HCT116 (cell line): ENCODE measurements around the gene SIPA1L3. TPM values are rescaled to one million over a fixed set of nuclear protein-coding genes. Genes with fewer than 3 reads are reported as not detected.

Experiments
- ATAC-seq: fragments of 200-7000 bp; cut with Tn5 transposase; 2 replicates; pipeline ENCODE4 v1.9.1; 2020; ENCODE audit warnings: mild to moderate bottlenecking, moderate library complexity
- BruUV-seq: library from RNA; stranded (reverse); fragments of 400-500 nt; replicated peaks from 2 replicates; lab custom pipeline; 2021; lab: Mats Ljungman, UMichigan
- CTCF ChIA-PET: fragments of 300-600 bp; sonication (Branson Sonifier 250); formaldehyde crosslinking; loops from one replicate; lab custom pipeline; 2021; ENCODE audit warnings: antibody characterized with exemption; lab: Charles Lee
- POLR2A ChIA-PET: fragments of 300-600, 350-600 bp; sonication (Branson Sonifier 250); formaldehyde crosslinking; loops from one replicate; lab custom pipeline; 2021; ENCODE audit warnings: antibody characterized with exemption; lab: Charles Lee
- RAD21 ChIA-PET, 2 experiments: fragments of 300-600 bp; sonication (Branson Sonifier 250); formaldehyde crosslinking; loops; one replicate each; lab custom pipeline; 2023; ENCODE audit warnings: low total read pairs in 2 of 2; ENCODE audit not compliant: uncharacterized antibody in 2 of 2, unreplicated experiment in 2 of 2, low non-redundant PET in 1 of 2; lab: Charles Lee
- DNase-seq: peaks from one replicate; pipeline ENCODE4 v3.0.0-alpha.2; 2010; ENCODE audit warnings: low read depth, low spot score
- H2AFZ ChIP-seq: fragments of 200-600 bp; shearing (Covaris generic), sonication (generic); 2 replicates; pipeline ENCODE4 v1.6.1; 2017; ENCODE audit warnings: low read depth, mixed run types, mixed read lengths, antibody characterized with exemption, low read length; ENCODE audit not compliant: poor library complexity, severe bottlenecking
- H3K27ac ChIP-seq: 2 replicates; pipeline ENCODE4 v1.5.1; 2012; ENCODE audit warnings: low read depth, low read length
- H3K27me3 ChIP-seq: fragments of 200-600 bp; sonication (generic); 2 replicates; pipeline ENCODE4 v1.6.1; 2016; ENCODE audit warnings: mixed run types, low read length, mixed read lengths; ENCODE audit not compliant: insufficient read depth
- H3K36me3 ChIP-seq, 2 experiments: fragments of 200-500 bp in 1 of 2; fragments of 200-600 bp in 1 of 2; sonication (Bioruptor generic) in 1 of 2; sonication (generic) in 1 of 2; 2 replicates each; pipeline versions ENCODE4 v1.5.1 to v1.6.1; 2014 to 2016; ENCODE audit warnings: low read length in 2 of 2, inconsistent platforms in 1 of 2, mixed read lengths in 1 of 2, mixed run types in 1 of 2; ENCODE audit not compliant: insufficient read depth in 2 of 2, control insufficient read depth in 1 of 2
- H3K4me1 ChIP-seq, 2 experiments: fragments of 200-600 bp in 1 of 2; sonication (generic) in 1 of 2; 2 replicates each; pipeline versions ENCODE4 v1.5.1 to v1.6.1; 2012 to 2017; ENCODE audit warnings: low read length in 2 of 2, inconsistent platforms in 1 of 2, mild to moderate bottlenecking in 1 of 2, mixed read lengths in 1 of 2, mixed run types in 1 of 2, moderate library complexity in 1 of 2; ENCODE audit not compliant: insufficient read depth in 2 of 2, control insufficient read depth in 1 of 2
- H3K4me2 ChIP-seq: fragments of 200-600 bp; sonication (generic); 2 replicates; pipeline ENCODE4 v1.6.1; 2017; ENCODE audit warnings: mixed run types, low read length, mixed read lengths
- H3K4me3 ChIP-seq, 2 experiments: fragments of 200-600 bp in 1 of 2; sonication (generic) in 1 of 2; replicated peaks in 1 of 2; 2 replicates each; pipeline ENCODE4 v1.5.1; 2011 to 2016; ENCODE audit warnings: low read length in 2 of 2, control low read depth in 1 of 2, low read depth in 1 of 2, mild to moderate bottlenecking in 1 of 2, mixed read lengths in 1 of 2, mixed run types in 1 of 2
- H3K79me2 ChIP-seq: fragments of 200-600 bp; sonication (generic); 2 replicates; pipeline ENCODE4 v1.6.1; 2017; ENCODE audit warnings: mild to moderate bottlenecking, mixed run types, low read length, moderate library complexity, mixed read lengths; ENCODE audit not compliant: insufficient read depth
- H3K9ac ChIP-seq: fragments of 200-600 bp; sonication (generic); 2 replicates; pipeline ENCODE4 v1.6.1; 2016; ENCODE audit warnings: low read length, mixed read lengths
- H3K9me2 ChIP-seq: fragments of 200-600 bp; sonication (generic), shearing (Covaris generic); 2 replicates; pipeline ENCODE4 v1.6.1; 2017; ENCODE audit warnings: mixed run types, mild to moderate bottlenecking, moderate library complexity; ENCODE audit not compliant: insufficient read depth
- H3K9me3 ChIP-seq, 2 experiments: fragments of 200-500 bp in 1 of 2; fragments of 200-600 bp in 1 of 2; sonication (Bioruptor generic) in 1 of 2; sonication (generic) in 1 of 2; 2 replicates each; pipeline ENCODE4 v1.6.1; 2014 to 2017; ENCODE audit warnings: low read length in 2 of 2, mixed read lengths in 2 of 2, inconsistent platforms in 1 of 2, low read depth in 1 of 2, mild to moderate bottlenecking in 1 of 2, mixed run types in 1 of 2, moderate library complexity in 1 of 2; ENCODE audit not compliant: control insufficient read depth in 1 of 2, insufficient read depth in 1 of 2
- H4K20me1 ChIP-seq: fragments of 200-600 bp; sonication (generic), shearing (Covaris generic); 2 replicates; pipeline ENCODE4 v1.6.1; 2017; ENCODE audit warnings: mixed run types, mild to moderate bottlenecking, moderate library complexity; ENCODE audit not compliant: insufficient read depth
- CTCF ChIP-seq, 3 experiments: fragments of 200-600 bp in 1 of 3; sonication (generic) in 1 of 3; IDR thresholded peaks in 2 of 3; conservative IDR thresholded peaks in 1 of 3; 2 replicates each; pipeline ENCODE4 v1.5.1; 2012 to 2017; ENCODE audit warnings: low read depth in 2 of 3, low read length in 2 of 3, antibody characterized with exemption in 1 of 3, borderline replicate concordance in 1 of 3, control low read depth in 1 of 3, mild to moderate bottlenecking in 1 of 3, mixed read lengths in 1 of 3, mixed run types in 1 of 3, moderate library complexity in 1 of 3; ENCODE audit not compliant: insufficient read depth in 1 of 3
- EGR1 ChIP-seq: IDR thresholded peaks from 2 replicates; pipeline ENCODE4 v1.6.1; 2012; ENCODE audit warnings: low read depth
- EZH2phosphoT487 ChIP-seq: fragments of 200-600 bp; IDR thresholded peaks from 2 replicates; pipeline ENCODE4 v1.6.1; 2018; ENCODE audit warnings: antibody characterized with exemption, borderline replicate concordance
- JUND ChIP-seq: IDR thresholded peaks from 2 replicates; pipeline ENCODE4 v1.6.1; 2012
- RAD21 ChIP-seq: IDR thresholded peaks from 2 replicates; pipeline ENCODE4 v1.6.1; 2012; ENCODE audit warnings: low read depth, mild to moderate bottlenecking
- SP1 ChIP-seq: IDR thresholded peaks from 2 replicates; pipeline ENCODE4 v1.6.1; 2012; ENCODE audit warnings: low read depth
- SRF ChIP-seq: IDR thresholded peaks from 2 replicates; pipeline ENCODE4 v1.6.1; 2012; ENCODE audit warnings: low read depth
- ZFX ChIP-seq: fragments of 450-650 bp; IDR thresholded peaks from 2 replicates; pipeline ENCODE4 v1.6.1; 2017
- intact Hi-C: fragments of 100-400 bp; cut with micrococcal nuclease; formaldehyde crosslinking; loops from 2 replicates; pipeline ENCODE4 v1.10.0; 2022
- total RNA-seq: library from RNA; stranded (reverse); gene quantifications from one replicate; pipeline ENCODE4 v1.2.1, GENCODE V29; 2021; ENCODE audit not compliant: unreplicated experiment
- TF ChIP-seq, protein P1 (sequence below): IDR thresholded peaks from 2 replicates; pipeline ENCODE4 v1.6.1; 2012
- TF ChIP-seq, protein P2 (sequence below): IDR thresholded peaks from 2 replicates; pipeline ENCODE4 v1.6.1; 2011; ENCODE audit warnings: mild to moderate bottlenecking, low read length, moderate library complexity; ENCODE audit not compliant: insufficient replicate concordance; ENCODE audit errors: extremely low read depth

SIPA1L3 gene
- total RNA-seq, 1 experiment from 2014 or later, result 41.8 TPM

- POLR2A ChIA-PET, result no interaction called here
- H3K9me3 ChIP-seq, result no peaks in the 10 kb centered on the region
- DNase-seq, result no peak
- H4K20me1 ChIP-seq, result no peaks in the 10 kb centered on the region
- TF ChIP-seq CTCF (IDR thresholded peaks at IDR 0.05 in 2 of 3, conservative IDR thresholded peaks at IDR 0.05 in 1 of 3; ENCODE audit: borderline replicate concordance in 1 of 3, insufficient read depth in 1 of 3, low read depth in 2 of 3, low read length in 2 of 3) (0 out of 6 replicates have a peak, but pooled peaks of 2 of the 3 experiments have one; percentile 6 to 13), JUND (no peak), SRF (no peak), SP1 (no peak), RAD21 (no peak)
- H3K4me2 ChIP-seq, result peak overlapping the region; percentile 25
- no peak overlapping the region for H3K27ac ChIP-seq
- RAD21 ChIA-PET, result no interaction called here
- H3K4me1 ChIP-seq, result peaks cover 56 to 81% of the 10 kb centered on the region in 2 experiments
- H3K27me3 ChIP-seq, result no peaks in the 10 kb centered on the region
- H3K36me3 ChIP-seq, result no peaks in the 10 kb centered on the region; a peak in 1 of 4 replicates
- H3K4me3 ChIP-seq, result no peak overlapping the region
- H3K79me2 ChIP-seq, result peaks cover 82% of the 10 kb centered on the region
- H3K9ac ChIP-seq, result peak overlapping the region; percentile 12; the same call in 1 of the 2 replicates
- intact Hi-C loops, result no loop called here
- no peak for ATAC-seq
- no peaks in the 10 kb centered on the region for H3K9me2 ChIP-seq
- no peak overlapping the region for H2AFZ ChIP-seq
- CTCF ChIA-PET, result no interaction called here
- no TSS peak for BruUV-seq
Measured at GRCh38 chr19:37929355-37929923, 22.4 kb downstream of the SIPA1L3 start.

- no peak overlapping the region for H2AFZ ChIP-seq
- H3K9me3 ChIP-seq, result no peaks in the 10 kb centered on the region
- H3K9ac ChIP-seq, result no peak overlapping the region
- ChIA-PET POLR2A (no interaction called here), CTCF (no interaction called here), RAD21 (no interaction called here)
- H3K79me2 ChIP-seq, result peaks cover 83% of the 10 kb centered on the region
- no TSS peak for BruUV-seq
- intact Hi-C loops, result loop anchor here (10.0 kb wide), 1 partner anchor 54 kb away; no protein-coding TSS in a partner anchor
- no peaks in the 10 kb centered on the region for H3K27me3 ChIP-seq
- H3K4me3 ChIP-seq, result 0 out of 4 replicates have a peak overlapping the region, but pooled peaks of 1 of the 2 experiments have one; percentile 49
- no peaks in the 10 kb centered on the region; a peak in 1 of 4 replicates for H3K36me3 ChIP-seq
- H3K4me1 ChIP-seq, result peaks cover 61 to 87% of the 10 kb centered on the region in 2 experiments
- no peak for DNase-seq
- no peaks in the 10 kb centered on the region for H3K9me2 ChIP-seq
- H3K4me2 ChIP-seq, result peak overlapping the region; percentile 87
- peak overlapping the region; percentile 88; the same call in 1 of the 2 replicates for H3K27ac ChIP-seq
- no peak for TF ChIP-seq EZH2phosphoT487
- TF ChIP-seq, protein P1, sequence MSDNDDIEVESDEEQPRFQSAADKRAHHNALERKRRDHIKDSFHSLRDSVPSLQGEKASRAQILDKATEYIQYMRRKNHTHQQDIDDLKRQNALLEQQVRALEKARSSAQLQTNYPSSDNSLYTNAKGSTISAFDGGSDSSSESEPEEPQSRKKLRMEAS, result no peak
- TF ChIP-seq SP1, result no peak
- no peak for TF ChIP-seq ZFX
- TF ChIP-seq SRF, result no peak
- TF ChIP-seq CTCF (IDR thresholded peaks at IDR 0.05 in 2 of 3, conservative IDR thresholded peaks at IDR 0.05 in 1 of 3; ENCODE audit: borderline replicate concordance in 1 of 3, insufficient read depth in 1 of 3, low read depth in 2 of 3, low read length in 2 of 3), result no peak
- TF ChIP-seq, protein P2, sequence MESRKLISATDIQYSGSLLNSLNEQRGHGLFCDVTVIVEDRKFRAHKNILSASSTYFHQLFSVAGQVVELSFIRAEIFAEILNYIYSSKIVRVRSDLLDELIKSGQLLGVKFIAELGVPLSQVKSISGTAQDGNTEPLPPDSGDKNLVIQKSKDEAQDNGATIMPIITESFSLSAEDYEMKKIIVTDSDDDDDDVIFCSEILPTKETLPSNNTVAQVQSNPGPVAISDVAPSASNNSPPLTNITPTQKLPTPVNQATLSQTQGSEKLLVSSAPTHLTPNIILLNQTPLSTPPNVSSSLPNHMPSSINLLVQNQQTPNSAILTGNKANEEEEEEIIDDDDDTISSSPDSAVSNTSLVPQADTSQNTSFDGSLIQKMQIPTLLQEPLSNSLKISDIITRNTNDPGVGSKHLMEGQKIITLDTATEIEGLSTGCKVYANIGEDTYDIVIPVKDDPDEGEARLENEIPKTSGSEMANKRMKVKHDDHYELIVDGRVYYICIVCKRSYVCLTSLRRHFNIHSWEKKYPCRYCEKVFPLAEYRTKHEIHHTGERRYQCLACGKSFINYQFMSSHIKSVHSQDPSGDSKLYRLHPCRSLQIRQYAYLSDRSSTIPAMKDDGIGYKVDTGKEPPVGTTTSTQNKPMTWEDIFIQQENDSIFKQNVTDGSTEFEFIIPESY, result no peak
- TF ChIP-seq JUND, result no peak
- no peak for TF ChIP-seq EGR1
- TF ChIP-seq, all 23 proteins: peak for 0
- no peak for ATAC-seq
- H4K20me1 ChIP-seq, result no peaks in the 10 kb centered on the region
Measured at GRCh38 chr19:37930416-37930815, 23.4 kb downstream of the SIPA1L3 start.
